IMR-90 (cell line): ENCODE results near the gene LRP5. TPM values are rescaled to one million over a fixed set of nuclear protein-coding genes. Genes with fewer than 3 reads are reported as not detected.
"Not testable (repeated sequence)": the region's sequence is repeated elsewhere in the genome, so short reads cannot be mapped to it uniquely, and the experiment has no call there.

ENCODE experiments used
- ATAC-seq: fragments of 200-7000 bp; cut with Tn5 transposase; 2 replicates; pipeline ENCODE4 v1.9.1; 2020; ENCODE audit warnings: low read depth, mild to moderate bottlenecking, moderate library complexity
- BruUV-seq: library from RNA; stranded (reverse); fragments of 400-500 nt; replicated peaks from 2 replicates; lab custom pipeline; 2021; lab: Mats Ljungman, UMichigan
- CTCF ChIA-PET: fragments of 300-600 bp; formaldehyde crosslinking; extraction: SDS; loops from one replicate; lab custom pipeline; 2021; ENCODE audit warnings: antibody characterized with exemption; lab: Yijun Ruan, JAX
- POLR2A ChIA-PET: fragments of 300-600 bp; sonication (Branson Sonifier 250); formaldehyde crosslinking; loops from one replicate; lab custom pipeline; 2022; ENCODE audit warnings: antibody characterized with exemption; ENCODE audit not compliant: unreplicated experiment; lab: Charles Lee
- DNase-seq: peaks from one replicate; pipeline ENCODE4 v3.0.0; 2013
- H2AFZ ChIP-seq: replicated peaks from 2 replicates; pipeline ENCODE3; 2013; ENCODE audit warnings: low read length, mild to moderate bottlenecking; ENCODE audit not compliant: poor library complexity
- H2AK5ac ChIP-seq: 2 replicates; pipeline ENCODE4 v1.6.1; 2013; ENCODE audit warnings: low read depth, low read length, inconsistent platforms
- H2AK9ac ChIP-seq: replicated peaks from 2 replicates; pipeline ENCODE3; 2013; ENCODE audit warnings: mild to moderate bottlenecking, low read depth, low read length, moderate library complexity; ENCODE audit not compliant: poor library complexity
- H2BK120ac ChIP-seq: 2 replicates; pipeline ENCODE4 v1.6.1; 2013; ENCODE audit warnings: low read depth, low read length, inconsistent platforms
- H2BK15ac ChIP-seq: 3 replicates; pipeline ENCODE4 v1.6.1; 2013; ENCODE audit warnings: low read depth, low read length, inconsistent platforms
- H2BK20ac ChIP-seq: 2 replicates; pipeline ENCODE4 v1.6.1; 2013; ENCODE audit warnings: low read depth, mild to moderate bottlenecking, inconsistent platforms, low read length, moderate library complexity
- H2BK5ac ChIP-seq: 2 replicates; pipeline ENCODE4 v1.6.1; 2013; ENCODE audit warnings: mild to moderate bottlenecking, low read depth, low read length, inconsistent platforms; ENCODE audit not compliant: poor library complexity, severe bottlenecking
- H3K14ac ChIP-seq: replicated peaks from 2 replicates; pipeline ENCODE4 v1.6.1; 2013; ENCODE audit warnings: low read depth, low read length, inconsistent platforms
- H3K18ac ChIP-seq: 2 replicates; pipeline ENCODE4 v1.6.1; 2013; ENCODE audit warnings: low read depth, low read length, control low read depth
- H3K23ac ChIP-seq: 2 replicates; pipeline ENCODE4 v1.6.1; 2013; ENCODE audit warnings: low read depth, low read length, inconsistent platforms
- H3K27ac ChIP-seq: 2 replicates; pipeline ENCODE4 v1.5.1; 2013; ENCODE audit warnings: mild to moderate bottlenecking, control low read depth, low read length; ENCODE audit not compliant: insufficient read depth
- H3K27me3 ChIP-seq: 2 replicates; pipeline ENCODE4 v1.6.1; 2013; ENCODE audit warnings: low read length; ENCODE audit not compliant: control insufficient read depth, insufficient read depth
- H3K36me3 ChIP-seq: 2 replicates; pipeline ENCODE4 v1.6.1; 2013; ENCODE audit warnings: low read length, mixed read lengths; ENCODE audit not compliant: control insufficient read depth, insufficient read depth
- H3K4ac ChIP-seq: 2 replicates; pipeline ENCODE4 v1.6.1; 2013; ENCODE audit warnings: low read depth, low read length, inconsistent platforms
- H3K4me1 ChIP-seq: 2 replicates; pipeline ENCODE4 v1.6.1; 2013; ENCODE audit warnings: low read length, mixed read lengths; ENCODE audit not compliant: control insufficient read depth, insufficient read depth
- H3K4me2 ChIP-seq: 2 replicates; pipeline ENCODE4 v1.6.1; 2013; ENCODE audit warnings: low read depth, mild to moderate bottlenecking, control low read depth, low read length, moderate library complexity
- H3K4me3 ChIP-seq: 2 replicates; pipeline ENCODE4 v1.5.1; 2013; ENCODE audit warnings: low read depth, mild to moderate bottlenecking, control low read depth, low read length, moderate library complexity; ENCODE audit not compliant: insufficient read depth
- H3K56ac ChIP-seq: 2 replicates; pipeline ENCODE4 v1.6.1; 2013; ENCODE audit warnings: low read length, inconsistent platforms; ENCODE audit not compliant: insufficient read depth; ENCODE audit errors: extremely low read depth
- H3K79me1 ChIP-seq, 2 experiments: 2 replicates each; pipeline ENCODE4 v1.6.1; 2013; ENCODE audit warnings: low read length in 2 of 2, inconsistent platforms in 1 of 2, low read depth in 1 of 2
- H3K9ac ChIP-seq: 2 replicates; pipeline ENCODE4 v1.6.1; 2013; ENCODE audit warnings: low read depth, low read length, control low read depth
- H3K9me1 ChIP-seq: 2 replicates; pipeline ENCODE4 v1.6.1; 2013; ENCODE audit warnings: low read length, inconsistent platforms; ENCODE audit not compliant: insufficient read depth
- H3K9me3 ChIP-seq: 2 replicates; pipeline ENCODE4 v1.6.1; 2013; ENCODE audit warnings: low read length; ENCODE audit not compliant: control insufficient read depth, insufficient read depth
- H4K20me1 ChIP-seq: 2 replicates; pipeline ENCODE4 v1.6.1; 2013; ENCODE audit warnings: low read length, inconsistent platforms; ENCODE audit not compliant: insufficient read depth
- H4K5ac ChIP-seq: 2 replicates; pipeline ENCODE4 v1.6.1; 2013; ENCODE audit warnings: mild to moderate bottlenecking, low read depth, low read length, control low read depth
- H4K8ac ChIP-seq, 2 experiments: 2 replicates each; pipeline ENCODE4 v1.6.1; 2013; ENCODE audit warnings: low read depth in 2 of 2, low read length in 2 of 2, control low read depth in 1 of 2, inconsistent platforms in 1 of 2
- H4K91ac ChIP-seq: 2 replicates; pipeline ENCODE4 v1.6.1; 2013; ENCODE audit warnings: low read depth, low read length, inconsistent platforms; ENCODE audit not compliant: insufficient read depth
- BHLHE40 ChIP-seq: fragments of 150-350 bp; IDR thresholded peaks from 2 replicates; pipeline ENCODE4 v1.6.1; 2016; ENCODE audit warnings: mild to moderate bottlenecking, low read depth, low read length
- ELK1 ChIP-seq: fragments of 150-350 bp; IDR thresholded peaks from 2 replicates; pipeline ENCODE4 v1.6.1; 2016; ENCODE audit warnings: low read depth, mild to moderate bottlenecking, low read length, moderate library complexity, borderline replicate concordance
- MAFK ChIP-seq: IDR thresholded peaks from 2 replicates; pipeline ENCODE4 v1.6.1; 2012; ENCODE audit warnings: low read depth, low read length, improper control_type of control experiment
- USF2 ChIP-seq: fragments of 150-350 bp; IDR thresholded peaks from 2 replicates; pipeline ENCODE4 v1.6.1; 2017; ENCODE audit warnings: mild to moderate bottlenecking, antibody characterized with exemption, low read length, low read depth
- WGBS, 2 experiments: methylation state at CpG; one replicate each; pipeline versions ENCODE4 v1.1.5 to v1.1.7; 2013; ENCODE audit warnings: missing lambda C conversion rate in 2 of 2; ENCODE audit not compliant: insufficient read length in 1 of 2; ENCODE audit errors: extremely low coverage in 2 of 2; 5-methylcytosine and 5-hydroxymethylcytosine counted together
- dilution Hi-C: fragments of 300-500 bp; cut with HindIII; formaldehyde crosslinking; loops from one replicate; pipeline ENCODE4 v1.14.3; 2018; ENCODE audit warnings: low sequenced_read_pairs; ENCODE audit not compliant: unreplicated experiment
- in situ Hi-C: fragments of 300-500 bp; cut with MboI; formaldehyde crosslinking; loops from 3 replicates; pipeline ENCODE4 v1.14.3; 2019; ENCODE audit warnings: low sequenced_read_pairs, inconsistent platforms, mixed read lengths
- intact Hi-C: fragments of 100-400 bp; cut with micrococcal nuclease; formaldehyde crosslinking; loops from 2 replicates; pipeline ENCODE4 v1.10.0; 2022
- polyA plus RNA-seq, 3 experiments: library from polyadenylated mRNA; depleted of rRNA; stranded (reverse); fragments of >200 nt; gene quantifications; 2 replicates each; pipeline ENCODE4 v1.2.3, GENCODE V29; 2012; ENCODE audit warnings: low replicate concordance in 1 of 3
- total RNA-seq: library from RNA; depleted of rRNA; stranded (reverse); fragments of >200 nt; gene quantifications from 2 replicates; pipeline ENCODE4 v1.2.3, GENCODE V29; 2012

The LRP5 gene
- total and polyA plus RNA-seq, 2 of the 4 experiments (the other 2 are of a cell fraction) = 10.4 to 15.0 TPM

GRCh38 chr11:68433541-68433940, 121.2 kb downstream of the LRP5 start:
- no TSS peak for BruUV-seq
- Histone ChIP-seq H4K8ac (no peak overlapping the region), H3K4me3 (no peak overlapping the region), H2AK5ac (no peak overlapping the region), H4K20me1 (no peaks in the 10 kb centered on the region), H2BK15ac (no peak overlapping the region), H3K4me2 (no peak overlapping the region), H2BK20ac (no peak overlapping the region), H2BK120ac (no peak overlapping the region), H3K27me3 (no peaks in the 10 kb centered on the region), H3K9me1 (peaks cover 8% of the 10 kb centered on the region; the same call in 1 of the 2 replicates), H2AK9ac (no peak overlapping the region), H3K79me1 (no peaks in the 10 kb centered on the region), H4K91ac (no peak overlapping the region), H3K18ac (no peak overlapping the region), H3K4me1 (peaks cover 4% of the 10 kb centered on the region), H2BK5ac (no peak overlapping the region), H3K23ac (no peak overlapping the region), H3K14ac (no peak overlapping the region), H3K27ac (no peak overlapping the region), H3K9ac (no peak overlapping the region), H3K4ac (no peak overlapping the region), H3K56ac (no peak overlapping the region), H3K9me3 (peaks cover 10% of the 10 kb centered on the region), H3K36me3 (peaks cover 48% of the 10 kb centered on the region), H4K5ac (no peak overlapping the region), H2AFZ (no peak overlapping the region)
- TF ChIP-seq BHLHE40 (no peak), MAFK (no peak), USF2 (no peak), ELK1 (no peak)
- WGBS, 2 experiments = 94% methylated on average over 30 of the region's 31 CpGs; no CpG with 5 or more reads in 1 of the 2 experiments
- intact Hi-C loops = no loop called here
- dilution Hi-C loops = no loop called here
- POLR2A ChIA-PET = no interaction called here
- in situ Hi-C loops = no loop called here
- CTCF ChIA-PET = no interaction called here
- DNase-seq = no peak
- no peak for ATAC-seq

- H3K4me3 ChIP-seq, CTCF ChIA-PET, H3K23ac ChIP-seq, in situ Hi-C loops, H4K91ac ChIP-seq, H2BK20ac ChIP-seq, H3K27ac ChIP-seq, H3K27me3 ChIP-seq, H2AFZ ChIP-seq, H3K4me2 ChIP-seq, H3K14ac ChIP-seq, H3K9ac ChIP-seq, H3K9me3 ChIP-seq, H3K9me1 ChIP-seq, H2BK5ac ChIP-seq, H4K8ac ChIP-seq, H3K4ac ChIP-seq, H3K18ac ChIP-seq, H3K79me1 ChIP-seq, DNase-seq, dilution Hi-C loops, H3K4me1 ChIP-seq, H2BK15ac ChIP-seq, ATAC-seq, intact Hi-C loops, H2AK9ac ChIP-seq, H4K5ac ChIP-seq, POLR2A ChIA-PET, H2AK5ac ChIP-seq, H4K20me1 ChIP-seq, BruUV-seq, H2BK120ac ChIP-seq, H3K56ac ChIP-seq: not testable (repeated sequence)
- H3K36me3 ChIP-seq = peaks cover 52% of the 10 kb centered on the region
- WGBS, 2 experiments = no CpG with 5 or more reads among the region's 5 CpGs
Observed at GRCh38 chr11:68434159-68434558, 121.8 kb downstream of the LRP5 start.
